SU-DHL-6 (cell line): ENCODE data around the gene TOMM7.

ENCODE experiments used
- H2AFZ ChIP-seq: fragments of 200-600 bp; sonication (generic); 2 replicates; pipeline ENCODE4 v1.6.1; 2014; ENCODE audit warnings: low read depth, mild to moderate bottlenecking, moderate library complexity, mixed read lengths, antibody characterized with exemption, low read length; ENCODE audit not compliant: severe bottlenecking
- H3F3A ChIP-seq: fragments of 200-600 bp; shearing (Covaris generic); 2 replicates; pipeline ENCODE4 v1.6.0; 2016; ENCODE audit warnings: antibody characterized with exemption, mild to moderate bottlenecking; ENCODE audit not compliant: insufficient read depth
- H3K27ac ChIP-seq: fragments of 200-600 bp; sonication (generic); 2 replicates; pipeline ENCODE4 v1.5.1; 2016; ENCODE audit warnings: low read depth, mild to moderate bottlenecking, low read length, moderate library complexity, mixed read lengths
- H3K27me3 ChIP-seq: fragments of 200-600 bp; sonication (generic), shearing (Covaris generic); 2 replicates; pipeline ENCODE4 v1.6.0; 2014; ENCODE audit warnings: mild to moderate bottlenecking, low read length
- H3K36me3 ChIP-seq: fragments of 200-600 bp; sonication (generic); 2 replicates; pipeline ENCODE4 v1.6.1; 2014; ENCODE audit warnings: mild to moderate bottlenecking, low read length, mixed read lengths
- H3K4me2 ChIP-seq: fragments of 300-600, 200-600 bp; shearing (Covaris generic), sonication (generic); 2 replicates; pipeline ENCODE4 v1.6.0; 2014; ENCODE audit warnings: low read length, low read depth, mild to moderate bottlenecking; ENCODE audit not compliant: poor library complexity, severe bottlenecking
- H3K4me3 ChIP-seq: fragments of 200-600 bp; sonication (generic); 2 replicates; pipeline ENCODE4 v1.5.1; 2014; ENCODE audit warnings: antibody characterized with exemption, low read length, mild to moderate bottlenecking, mixed read lengths; ENCODE audit not compliant: insufficient read depth, poor library complexity, severe bottlenecking
- H3K79me2 ChIP-seq: fragments of 200-600 bp; sonication (generic); 2 replicates; pipeline ENCODE4 v1.6.1; 2014; ENCODE audit warnings: mild to moderate bottlenecking, low read length, moderate library complexity; ENCODE audit not compliant: insufficient read depth
- H3K9ac ChIP-seq: fragments of 200-600 bp; sonication (generic); 2 replicates; pipeline ENCODE4 v1.7.0; 2014; ENCODE audit warnings: mild to moderate bottlenecking, low read length
- H3K9me2 ChIP-seq: fragments of 200-600 bp; sonication (generic); replicated peaks from 2 replicates; pipeline ENCODE4 v1.6.1; 2014; ENCODE audit warnings: low read length; ENCODE audit not compliant: insufficient read depth
- H3K9me3 ChIP-seq: fragments of 200-600 bp; sonication (generic); 2 replicates; pipeline ENCODE4 v1.6.1; 2014; ENCODE audit warnings: low read length, mixed read lengths; ENCODE audit not compliant: insufficient read depth
- H4K20me1 ChIP-seq: fragments of 200-600 bp; sonication (generic); 2 replicates; pipeline ENCODE4 v1.6.1; 2014; ENCODE audit warnings: low read depth, mild to moderate bottlenecking, antibody characterized with exemption, low read length, moderate library complexity, mixed read lengths
- CTCF ChIP-seq: fragments of 200-600 bp; sonication (generic); IDR thresholded peaks from one replicate; pipeline ENCODE4 v1.5.1; 2017; ENCODE audit warnings: antibody characterized with exemption, mild to moderate bottlenecking, low read length, moderate library complexity; ENCODE audit not compliant: insufficient read depth, poor library complexity, severe bottlenecking
- EZH2phosphoT487 ChIP-seq: fragments of 200-600 bp; sonication (generic), shearing (Covaris generic); conservative IDR thresholded peaks from 2 replicates; pipeline ENCODE4 v1.6.1; 2018; ENCODE audit warnings: mild to moderate bottlenecking, antibody characterized with exemption, low read length, moderate library complexity, mixed read lengths

TOMM7 gene

GRCh38 chr7:22787951-22788350 lies 34.7 kb downstream of the TOMM7 start:
- H2AFZ ChIP-seq, result no peak overlapping the region
- H3K79me2 ChIP-seq, result no peaks in the 10 kb centered on the region
- H3K4me3 ChIP-seq, result no peak overlapping the region
- no peak overlapping the region for H3K9ac ChIP-seq
- no peaks in the 10 kb centered on the region for H3K27me3 ChIP-seq
- H3K36me3 ChIP-seq, result no peaks in the 10 kb centered on the region
- no peaks in the 10 kb centered on the region for H3K9me3 ChIP-seq
- no peak overlapping the region for H3K4me2 ChIP-seq
- H3K9me2 ChIP-seq, result no peaks in the 10 kb centered on the region
- H3K27ac ChIP-seq, result no peak overlapping the region
- no peaks in the 10 kb centered on the region for H4K20me1 ChIP-seq
- no peaks in the 10 kb centered on the region for H3F3A ChIP-seq
- no peak for TF ChIP-seq EZH2phosphoT487
- TF ChIP-seq CTCF, result no peak

- no peak overlapping the region for H3K4me3 ChIP-seq
- no peak overlapping the region for H3K27ac ChIP-seq
- no peak overlapping the region for H3K9ac ChIP-seq
- no peak overlapping the region for H3K4me2 ChIP-seq
- no peaks in the 10 kb centered on the region for H3K9me3 ChIP-seq
- no peaks in the 10 kb centered on the region for H3K79me2 ChIP-seq
- no peaks in the 10 kb centered on the region for H3K9me2 ChIP-seq
- H3K27me3 ChIP-seq, result no peaks in the 10 kb centered on the region
- H3K36me3 ChIP-seq, result no peaks in the 10 kb centered on the region
- no peak overlapping the region for H2AFZ ChIP-seq
- H3F3A ChIP-seq, result no peaks in the 10 kb centered on the region
- TF ChIP-seq EZH2phosphoT487 (no peak), CTCF (no peak)
- H4K20me1 ChIP-seq, result no peaks in the 10 kb centered on the region
These were observed 36.2 kb downstream of the TOMM7 start for GRCh38 chr7:22786290-22786932.

GRCh38 chr7:22784346-22784745 lies 38.3 kb downstream of the TOMM7 start:
- H3K79me2 ChIP-seq, result no peaks in the 10 kb centered on the region
- H4K20me1 ChIP-seq, result no peaks in the 10 kb centered on the region
- H3K36me3 ChIP-seq, result no peaks in the 10 kb centered on the region
- no peak for TF ChIP-seq EZH2phosphoT487
- TF ChIP-seq CTCF, result no peak
- H3F3A ChIP-seq, result no peaks in the 10 kb centered on the region
- H3K4me3 ChIP-seq, result no peak overlapping the region
- H3K9me3 ChIP-seq, result no peaks in the 10 kb centered on the region
- no peak overlapping the region for H3K9ac ChIP-seq
- no peaks in the 10 kb centered on the region for H3K27me3 ChIP-seq
- no peak overlapping the region for H2AFZ ChIP-seq
- no peak overlapping the region for H3K27ac ChIP-seq
- H3K9me2 ChIP-seq, result no peaks in the 10 kb centered on the region
- H3K4me2 ChIP-seq, result no peak overlapping the region
